LoVo (cell line): ENCODE results near the gene QRFPR.
"Not testable (repeated sequence)": the region's sequence is repeated elsewhere in the genome, so short reads cannot be mapped to it uniquely, and the experiment has no call there.

Source experiments
- DNase-seq: peaks from one replicate; pipeline ENCODE4 v3.0.0-alpha.2; 2016; ENCODE audit warnings: low spot score

Gene QRFPR

DNA sequence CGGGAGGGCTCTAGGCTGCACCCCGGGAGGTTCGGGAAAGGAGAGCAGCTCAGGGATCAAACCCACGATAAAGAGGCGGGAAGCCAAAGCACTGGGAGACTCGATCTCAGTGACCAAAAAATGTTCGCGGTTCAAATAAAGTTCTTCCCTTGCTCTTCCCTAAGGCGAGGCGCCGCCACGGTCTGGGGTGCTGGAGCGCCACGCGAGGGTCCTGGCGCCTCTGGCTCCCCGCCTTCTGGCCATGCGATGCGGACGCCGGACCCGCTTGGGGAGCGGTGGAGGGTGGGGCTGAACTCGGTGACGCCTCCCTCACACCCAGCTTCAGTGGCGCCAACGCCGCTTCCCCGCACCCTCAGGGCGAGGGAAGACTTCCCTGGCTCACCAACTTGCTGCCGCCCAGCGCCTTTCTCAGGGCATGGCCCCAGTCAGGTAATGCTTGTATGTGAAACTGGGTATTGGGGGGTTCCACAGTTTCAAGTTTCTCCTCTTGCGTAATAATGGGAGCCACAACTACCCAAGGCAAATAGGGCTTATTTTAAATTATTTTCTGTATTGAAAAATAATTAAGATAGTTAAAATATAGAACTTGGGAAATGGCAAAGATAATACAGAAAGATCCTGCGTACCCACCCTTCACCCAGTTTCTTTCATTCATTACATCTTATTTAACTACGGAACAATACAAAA is at the start of gene QRFPR:
QRFPR (minus strand) TSS at position 243 of the 687 bp plus-strand sequence. CDS start 371 bp downstream, outside the sequence.
- no peak for DNase-seq

DNA sequence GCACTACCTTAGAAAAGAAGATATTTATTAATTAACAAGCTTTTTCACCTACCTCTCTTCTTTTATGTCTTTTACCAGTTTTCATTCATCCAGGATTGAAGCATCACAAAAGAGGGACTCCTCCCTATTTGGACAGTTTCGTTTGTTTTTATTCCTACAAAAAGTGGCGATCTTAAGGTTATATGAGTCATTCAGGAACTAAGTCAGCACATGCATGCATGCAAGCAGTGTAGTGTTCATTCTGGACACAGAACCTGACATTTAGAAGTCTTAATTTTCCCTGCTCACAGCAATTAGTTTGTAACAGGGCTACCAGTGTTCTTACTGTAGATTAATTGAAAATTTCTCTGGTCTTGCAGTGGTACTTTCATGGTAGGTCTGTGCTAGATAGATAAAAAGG is 47.9 kb upstream of the QRFPR start:
- no peak for DNase-seq

DNA sequence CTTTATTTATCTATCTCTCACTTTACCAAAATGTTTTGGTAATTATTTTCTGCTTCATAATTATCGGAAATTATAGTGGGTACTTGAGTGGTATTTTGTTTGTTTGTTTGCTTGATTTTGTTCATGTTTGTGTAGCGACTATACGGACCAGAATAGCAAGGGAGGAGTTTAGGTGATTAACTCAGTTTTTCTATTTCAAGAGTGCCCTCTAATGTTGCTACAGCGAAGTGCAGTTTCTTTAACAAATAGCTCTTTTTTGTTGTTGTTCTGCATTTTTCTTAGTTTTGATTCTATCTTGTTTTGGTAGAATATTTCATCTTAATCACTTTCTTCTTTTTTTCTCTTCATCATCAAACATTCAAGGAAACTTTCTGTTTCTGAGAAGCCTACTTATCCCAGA is 40.8 kb upstream of the QRFPR start:
- no peak for DNase-seq

DNA sequence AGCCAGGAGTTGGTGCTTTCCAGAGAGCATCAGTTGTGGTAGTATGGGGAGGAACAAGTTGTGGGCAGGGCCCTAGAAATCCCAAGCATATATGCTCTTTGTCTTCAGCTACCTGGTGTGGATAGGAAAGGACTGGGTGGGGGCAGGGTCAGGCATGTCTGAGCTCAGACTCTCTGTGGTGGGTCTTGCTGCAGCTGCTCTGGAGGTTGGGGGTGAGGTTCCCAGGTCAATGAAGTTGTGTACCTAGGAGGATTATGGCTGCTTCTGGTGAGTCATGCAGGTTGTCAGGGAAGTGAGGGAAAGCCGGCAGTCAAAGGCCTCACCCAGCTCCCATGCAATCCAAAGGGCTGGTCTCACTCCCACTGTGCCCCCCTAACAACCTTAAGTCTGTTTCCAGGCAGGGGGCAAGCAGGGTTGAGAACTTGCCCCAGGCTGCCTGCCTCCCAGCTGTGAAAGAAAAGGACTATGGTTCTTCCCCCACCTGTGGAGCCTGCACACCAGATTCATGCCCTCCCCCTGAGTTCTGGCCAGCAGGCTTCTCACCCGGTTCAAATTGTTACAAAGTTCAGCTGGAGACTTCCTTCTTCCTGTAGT is 30.4 kb upstream of the QRFPR start:
- peak; percentile 19 for DNase-seq

DNA sequence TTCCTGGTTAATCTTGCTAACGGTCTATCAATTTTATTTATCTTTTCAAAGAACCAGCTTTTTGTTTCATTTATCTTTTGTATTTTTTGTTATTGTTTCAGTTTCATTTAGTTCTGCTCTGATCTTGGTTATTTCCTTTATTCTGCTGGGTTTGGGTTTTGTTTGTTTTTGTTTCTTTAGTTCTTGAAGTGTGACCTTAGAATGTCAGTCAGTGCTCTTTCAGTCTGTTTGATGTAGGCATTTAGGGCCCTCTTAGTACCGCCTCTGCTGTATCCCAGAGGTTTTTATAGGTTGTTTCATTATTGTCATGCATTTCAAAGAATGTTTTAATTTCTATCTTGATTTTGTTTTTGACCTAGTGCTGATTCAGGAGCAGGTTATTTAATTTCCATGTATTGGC is 27.7 kb upstream of the QRFPR start:
- not testable (repeated sequence) for DNase-seq

DNA sequence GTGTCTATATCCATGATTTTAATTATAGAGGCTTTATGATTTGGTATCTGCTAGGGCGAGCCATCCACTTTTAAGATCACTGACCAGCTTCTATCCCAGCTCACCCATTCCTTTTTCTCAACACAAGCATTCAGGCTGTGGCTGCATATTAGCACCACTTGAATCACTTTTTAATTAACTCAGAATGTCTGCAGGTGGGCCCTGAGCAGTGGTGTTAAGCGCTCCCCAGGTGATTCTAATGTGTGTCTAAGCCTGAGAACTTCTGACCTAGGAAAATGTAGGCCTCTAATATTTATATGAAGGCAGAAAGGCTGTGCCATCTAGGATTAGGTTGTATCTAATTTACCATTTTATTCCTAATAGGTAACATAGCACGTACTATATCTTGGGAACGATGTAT is 19.8 kb upstream of the QRFPR start:
- no peak for DNase-seq

DNA sequence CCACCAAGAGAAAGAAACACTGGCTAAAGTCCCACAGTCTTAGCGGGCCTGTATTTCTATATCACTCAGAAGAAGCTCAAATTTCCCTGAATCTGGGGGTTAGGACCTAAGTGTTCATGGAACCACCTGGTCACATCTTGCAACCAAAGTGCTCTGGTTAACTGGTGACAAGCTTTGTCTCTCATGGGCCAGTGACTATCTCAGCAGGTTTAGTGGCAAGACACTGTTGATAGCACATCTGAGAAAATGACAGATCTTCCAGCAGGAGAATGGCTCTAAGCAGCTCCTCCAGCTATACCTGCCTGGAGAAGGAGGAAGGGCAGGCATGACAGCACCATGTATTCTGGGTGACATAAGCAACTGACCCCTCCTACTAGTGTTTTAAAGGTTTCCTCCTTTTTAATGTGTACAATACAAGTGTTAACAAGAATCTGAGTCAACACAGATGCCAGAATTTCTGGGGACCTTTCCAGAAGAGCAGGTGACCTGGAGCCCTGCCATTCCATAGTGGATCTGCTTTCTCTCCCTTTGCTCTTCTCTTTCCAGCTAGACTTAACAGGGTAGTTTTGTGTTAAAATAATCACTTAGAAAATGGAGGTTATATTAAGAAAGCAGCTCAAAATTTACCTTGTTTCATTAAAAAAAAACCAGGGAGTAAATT is 17.3 kb upstream of the QRFPR start:
- no peak for DNase-seq

DNA sequence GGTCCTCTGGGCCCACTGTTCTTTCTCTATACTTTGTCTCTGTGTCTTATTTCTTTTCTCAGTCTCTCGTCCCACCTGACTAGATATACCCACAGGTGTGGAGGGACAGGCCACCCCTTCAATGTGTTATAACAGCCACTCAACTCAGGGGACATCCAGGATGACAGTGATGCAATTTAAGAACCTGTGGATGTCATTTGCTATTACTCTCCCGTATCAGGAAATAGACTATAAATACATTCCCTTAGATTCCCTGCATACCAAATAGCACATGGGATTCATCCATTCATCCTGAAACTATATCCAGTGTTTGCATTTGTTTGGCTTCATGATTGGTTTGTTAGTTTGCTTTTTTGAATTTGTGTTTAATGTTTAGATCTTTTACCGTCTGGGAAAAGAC is 16.6 kb upstream of the QRFPR start:
- no peak for DNase-seq

DNA sequence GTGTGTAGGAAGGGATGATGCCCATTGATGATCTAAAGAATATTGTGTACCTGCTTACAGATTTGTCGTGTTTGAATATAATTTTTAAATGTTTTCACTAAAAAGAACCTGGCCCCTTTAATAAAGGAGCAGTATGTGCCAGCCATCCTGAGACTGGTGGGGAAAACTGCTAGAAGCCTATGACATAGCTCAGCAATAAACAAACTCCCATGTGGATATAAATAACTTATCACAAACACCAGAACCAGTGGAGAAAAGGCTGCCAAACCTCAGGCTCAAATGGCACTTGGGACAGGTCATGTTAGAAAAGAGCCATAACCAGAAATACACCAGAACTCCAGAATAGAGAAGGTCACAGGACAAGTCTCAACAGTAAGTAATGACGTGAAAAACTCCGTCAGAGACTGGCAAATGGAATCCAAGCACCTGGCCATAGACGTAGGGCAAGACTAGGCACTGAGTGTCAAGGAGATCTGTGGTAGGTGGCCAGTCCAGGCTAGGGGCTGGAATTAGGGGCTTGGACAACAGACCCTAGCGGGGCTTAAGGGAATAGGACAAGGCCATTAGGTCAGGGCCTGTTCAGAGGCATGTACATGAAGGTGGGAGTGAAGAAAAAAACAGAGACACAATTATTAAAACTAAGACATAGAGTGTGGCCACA is 11.7 kb upstream of the QRFPR start:
- DNase-seq: no peak

DNA sequence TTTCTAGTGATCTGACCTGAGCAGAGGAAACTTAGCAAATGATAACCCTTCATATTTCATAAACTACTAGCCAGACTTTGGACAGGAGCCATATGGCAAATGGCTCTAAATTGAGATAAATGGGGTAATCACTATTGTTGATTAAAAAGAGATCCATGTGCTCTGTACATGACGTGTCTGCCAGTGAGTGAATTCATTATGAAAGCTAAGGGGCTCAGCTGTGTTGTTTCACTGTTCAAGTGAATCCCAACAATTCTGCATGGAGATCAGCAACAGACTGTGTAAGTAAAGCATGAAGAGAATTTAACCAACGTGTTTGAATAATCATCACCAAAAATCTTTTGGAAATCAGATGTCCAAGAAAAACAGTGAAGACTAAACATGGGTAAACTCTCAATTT is 9.5 kb upstream of the QRFPR start:
- no peak for DNase-seq

DNA sequence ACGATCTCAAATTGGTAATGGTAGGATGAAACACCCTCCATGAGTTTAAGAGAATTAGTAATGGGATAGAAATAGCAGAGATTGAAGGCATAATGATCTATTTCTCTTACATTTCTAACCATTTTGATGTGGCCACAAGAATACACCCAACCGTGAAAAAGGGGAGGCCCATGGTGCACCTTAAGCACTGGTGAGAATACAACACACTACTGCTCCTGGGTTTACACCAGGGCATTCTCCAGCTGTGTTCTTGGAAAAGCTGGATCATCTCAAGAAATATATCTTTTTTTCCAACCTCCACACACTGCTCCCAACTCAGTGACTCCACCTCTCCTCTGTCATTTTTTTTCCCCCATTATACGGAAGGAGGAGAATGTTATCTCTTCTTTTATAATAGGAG is 1.5 kb downstream of the QRFPR start:
- no peak for DNase-seq

DNA sequence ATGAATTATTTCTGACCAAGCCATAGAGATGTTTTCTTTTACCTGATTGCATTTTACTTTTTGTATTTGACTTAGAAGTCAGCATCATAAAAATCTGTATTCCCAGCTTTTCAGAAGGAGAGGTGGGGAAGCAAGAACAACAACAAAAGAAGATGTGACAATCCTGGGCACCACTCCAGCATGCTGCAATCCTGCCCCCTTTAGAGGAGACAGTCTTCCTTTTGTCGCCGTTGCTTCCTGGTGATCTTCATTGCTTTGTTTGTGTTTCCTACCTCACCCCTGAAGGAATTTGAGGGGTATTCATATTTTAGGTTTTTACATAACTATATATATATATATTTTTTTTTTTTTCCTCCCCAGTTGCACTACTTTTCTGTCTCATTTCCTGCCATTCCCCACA is 3.7 kb downstream of the QRFPR start:
- no peak for DNase-seq

DNA sequence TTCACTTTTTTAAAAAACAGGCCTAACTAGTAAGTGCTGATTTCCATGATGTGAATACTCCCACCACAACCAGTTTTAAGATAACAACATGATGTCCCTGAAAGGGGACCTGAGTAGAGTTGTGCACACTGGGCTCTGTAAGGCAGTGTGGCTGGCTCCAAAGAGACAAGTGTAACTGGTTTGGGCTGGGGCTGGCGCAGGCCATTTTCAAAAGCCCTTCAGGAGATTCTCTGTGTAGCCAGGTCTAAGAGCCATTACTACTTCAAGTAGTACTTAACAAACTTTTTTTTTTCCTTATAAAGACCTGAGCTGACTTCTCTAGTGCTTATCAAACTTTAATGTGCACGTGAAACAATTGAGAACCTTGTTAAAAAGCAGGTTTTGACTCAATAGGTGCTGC is 4.3 kb downstream of the QRFPR start:
- DNase-seq: no peak

DNA sequence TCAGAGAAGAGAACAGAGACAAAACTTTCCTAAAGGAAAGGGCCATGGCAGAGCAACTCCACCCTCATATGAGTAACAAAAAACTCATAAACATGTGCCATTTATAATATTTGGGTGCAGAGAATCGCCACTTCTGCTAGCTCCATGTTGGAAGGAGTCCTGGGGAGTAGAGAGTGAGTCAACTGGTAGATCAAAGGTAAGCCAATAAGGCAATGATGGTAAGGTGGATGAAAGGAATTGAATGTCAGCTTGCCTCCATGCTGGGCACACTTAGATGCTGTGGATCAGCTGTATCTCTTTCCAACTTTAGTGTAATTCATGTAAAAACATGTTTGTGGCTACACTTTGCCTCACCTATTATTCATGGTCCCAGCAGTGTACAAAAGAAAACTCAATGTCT is 4.7 kb downstream of the QRFPR start:
- no peak for DNase-seq

DNA sequence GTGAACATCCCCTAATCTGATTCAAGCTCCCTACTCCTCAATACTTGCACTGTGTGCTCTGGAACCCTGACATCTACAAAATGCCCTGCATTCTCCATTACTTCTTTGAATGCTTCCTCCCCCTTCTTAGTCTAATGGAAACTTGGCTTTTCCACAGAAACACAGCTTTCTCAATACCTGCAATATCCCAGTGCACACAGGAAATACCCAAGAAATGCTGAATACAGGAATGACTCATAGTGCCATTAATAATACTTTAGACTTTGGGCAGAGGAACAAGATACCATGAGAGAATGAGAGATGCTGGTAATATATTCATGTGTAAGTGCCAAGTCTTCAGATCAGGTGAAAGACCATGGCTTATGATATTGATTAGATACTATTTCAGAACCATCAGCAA is 5.6 kb downstream of the QRFPR start:
- no peak for DNase-seq

DNA sequence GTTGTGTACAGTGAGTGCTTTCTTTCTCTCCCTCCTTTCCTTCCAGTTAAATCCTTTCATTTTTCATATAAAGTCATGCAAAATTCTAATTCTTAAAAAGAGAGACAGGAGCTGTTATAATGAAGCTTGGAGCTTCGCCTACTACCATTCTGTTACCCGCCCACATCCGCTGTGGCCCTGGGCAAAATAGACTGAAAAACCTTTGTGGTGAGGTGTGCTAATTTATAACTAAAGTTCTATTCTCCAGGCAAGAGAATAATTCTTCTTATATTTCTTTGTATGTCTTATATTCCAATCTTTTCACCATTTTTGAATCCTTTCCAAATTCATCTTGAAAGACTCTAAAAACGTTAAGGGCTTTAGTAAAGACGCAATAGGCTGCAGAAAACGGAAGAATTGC is 7.0 kb downstream of the QRFPR start:
- no peak for DNase-seq

DNA sequence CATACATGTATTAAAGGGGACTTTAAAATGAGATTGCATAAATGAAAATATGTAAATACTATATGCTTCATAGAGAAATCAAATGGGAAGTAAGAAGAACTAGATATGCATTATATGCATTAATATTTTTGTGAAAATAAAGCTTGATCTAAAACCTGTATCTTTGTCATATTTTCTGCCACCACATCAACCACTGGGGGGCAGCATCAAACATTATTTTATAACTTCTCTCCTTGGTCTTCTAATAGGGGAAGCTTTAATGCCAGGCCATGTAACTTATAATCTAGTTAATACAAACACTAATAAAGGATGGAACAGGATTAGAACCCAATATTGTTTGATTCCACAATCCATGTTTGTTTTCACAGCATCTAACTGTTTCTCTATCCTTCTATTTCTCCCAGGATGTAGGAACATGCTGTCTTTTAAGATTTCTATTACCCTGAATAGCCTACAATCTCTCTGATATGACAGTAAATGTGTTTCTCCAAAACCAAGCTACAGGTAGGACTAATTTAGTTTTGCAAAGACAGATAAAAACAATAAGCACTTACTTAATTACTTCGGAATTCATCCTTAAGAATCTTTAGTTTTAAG is 10.0 kb downstream of the QRFPR start:
- DNase-seq: peak; percentile 42

DNA sequence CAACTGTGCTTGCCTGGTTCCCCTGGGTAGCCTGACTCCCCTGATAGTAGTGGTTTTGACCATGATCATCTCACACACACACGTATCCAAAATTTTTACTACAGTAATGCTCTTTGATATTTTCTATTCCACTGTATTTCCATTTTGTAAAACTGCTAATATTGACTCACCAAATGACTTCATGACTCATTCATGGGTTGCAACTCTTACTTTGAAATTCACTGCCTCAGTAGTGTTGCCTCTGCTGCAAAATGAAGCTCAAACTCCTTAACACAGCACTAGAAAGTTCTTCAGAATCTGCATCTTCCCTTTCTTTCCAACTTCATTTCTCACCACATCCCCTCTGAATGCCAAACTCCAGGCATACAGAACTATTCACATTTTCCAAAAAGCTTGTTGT is 20.3 kb downstream of the QRFPR start:
- DNase-seq: no peak

DNA sequence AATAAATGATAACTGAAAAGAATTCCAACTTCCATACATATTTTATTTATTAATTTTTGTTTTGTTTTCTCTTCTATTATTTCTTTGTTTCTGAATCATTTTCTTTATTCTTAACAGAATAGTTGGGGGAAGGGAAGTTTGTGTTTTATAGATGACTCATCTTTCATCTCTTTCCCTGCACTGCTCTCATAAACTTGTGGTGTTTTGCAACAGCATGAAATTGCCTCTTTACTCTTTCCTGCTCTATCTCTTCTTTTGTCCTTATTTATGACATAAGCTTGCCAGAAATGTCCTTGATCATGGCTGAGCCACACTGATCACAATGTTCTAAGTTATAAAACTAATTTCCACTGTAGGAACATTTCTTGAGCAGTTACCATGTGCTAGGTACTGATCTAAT is 22.3 kb downstream of the QRFPR start:
- DNase-seq: peak; percentile 46

DNA sequence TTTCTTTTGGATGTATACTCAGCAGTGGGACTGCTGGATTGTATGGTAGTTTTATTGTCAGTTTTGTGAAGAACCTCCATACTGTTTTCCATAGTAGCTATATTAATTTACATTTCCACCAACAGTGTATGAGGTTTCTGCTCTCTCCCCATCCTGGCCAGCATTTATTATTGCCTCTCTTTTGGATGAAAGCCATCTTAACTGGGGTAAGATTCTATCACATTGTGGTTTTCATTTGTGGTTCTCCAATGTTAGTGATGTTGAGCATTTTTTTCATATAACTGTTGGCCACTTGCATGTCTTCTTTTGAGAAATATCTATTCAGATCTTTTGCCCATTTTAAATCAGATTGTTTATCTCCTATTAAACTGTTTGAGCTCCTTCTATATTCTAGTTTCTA is 27.6 kb downstream of the QRFPR start:
- DNase-seq: no peak

DNA sequence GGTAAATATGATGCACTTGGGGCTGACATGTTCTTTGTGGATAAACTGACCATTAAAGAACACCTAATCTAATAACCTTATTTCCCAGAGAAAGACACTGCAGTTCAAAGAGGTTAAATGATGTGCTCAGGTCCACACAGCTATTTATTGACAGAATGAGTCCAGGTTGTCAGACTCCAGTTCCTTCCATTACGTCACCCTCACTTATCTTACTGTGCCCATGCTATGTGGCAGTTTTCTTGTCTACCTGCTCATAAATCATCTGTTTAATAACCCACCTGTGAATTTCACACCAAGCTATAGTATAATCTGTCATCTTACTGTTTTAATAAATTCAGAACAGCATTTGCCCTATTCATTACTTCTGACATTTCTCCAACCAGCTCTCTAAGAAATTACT is 36.7 kb downstream of the QRFPR start:
- DNase-seq: no peak

DNA sequence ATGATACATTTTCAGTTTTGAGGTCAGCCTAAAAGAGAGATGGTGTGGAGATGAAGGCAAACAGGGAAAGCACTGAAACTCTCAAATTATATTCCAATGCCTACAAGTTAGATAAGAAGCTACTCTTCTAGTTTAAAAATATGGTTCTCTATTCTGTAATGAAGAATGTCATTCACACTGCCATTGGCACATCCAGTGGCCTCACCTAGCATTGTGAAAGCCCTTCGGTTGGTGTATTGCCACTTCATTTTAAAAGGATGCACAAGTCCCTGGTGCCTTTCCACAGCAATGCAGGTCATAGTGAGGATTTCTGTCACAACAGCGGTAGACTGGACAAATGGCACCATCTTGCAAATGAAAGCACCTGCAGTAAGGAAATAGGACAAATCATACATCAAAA is 40.6 kb downstream of the QRFPR start:
- DNase-seq: no peak

DNA sequence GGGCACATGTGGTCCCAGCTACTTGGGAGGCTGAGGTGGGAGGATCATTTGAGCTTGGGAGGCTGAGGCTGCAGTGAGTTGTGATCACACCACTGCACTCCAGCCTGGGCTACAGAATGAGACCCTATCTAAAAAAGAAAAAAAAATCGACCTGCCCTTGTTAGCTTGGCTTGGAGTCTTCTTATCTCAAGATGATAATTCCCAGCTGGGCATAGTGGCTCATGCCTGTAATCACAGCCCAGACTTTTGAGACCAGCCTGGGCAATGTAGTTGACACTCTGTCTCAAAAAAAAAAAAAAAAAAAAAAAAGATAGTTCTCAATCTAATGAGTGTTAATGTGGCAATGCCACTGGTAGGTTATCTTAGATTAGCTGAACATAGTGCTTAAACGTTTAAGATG is 41.0 kb downstream of the QRFPR start:
- DNase-seq: no peak
